Thyroid gland (tissue), 4 donors: ENCODE results near the gene ZAR1L. TPM values are rescaled to one million over a fixed set of nuclear protein-coding genes. Genes with fewer than 3 reads are reported as not detected.

ENCODE experiments used
- DNase-seq, 2 donors: peaks; one replicate each; pipeline ENCODE4 v3.0.0-alpha.2; 2019
- H3K27ac ChIP-seq, 3 donors: fragments of 200-600 bp; sonication (generic); 1 replicate in 2 of 3; 2 replicates in 1 of 3; pipeline ENCODE4 v1.5.1; 2016 to 2019; ENCODE audit warnings: mild to moderate bottlenecking in 1 of 3, moderate library complexity in 1 of 3
- H3K27me3 ChIP-seq: fragments of 200-600 bp; sonication (generic); one replicate; pipeline ENCODE4 v1.5.1; 2019
- H3K36me3 ChIP-seq, 2 donors: fragments of 200-600 bp; sonication (generic); one replicate each; pipeline ENCODE4 v1.5.1; 2016 to 2019
- H3K4me1 ChIP-seq, 2 donors: fragments of 200-600 bp; sonication (generic); one replicate each; pipeline ENCODE4 v1.5.1; 2017 to 2019
- H3K4me3 ChIP-seq, 3 donors: fragments of 200-600 bp; sonication (generic); replicated peaks in 1 of 3; 1 replicate in 2 of 3; 2 replicates in 1 of 3; pipeline ENCODE4 v1.5.1; 2016; ENCODE audit warnings: mild to moderate bottlenecking in 1 of 3
- H3K9me3 ChIP-seq: fragments of 200-600 bp; sonication (generic); one replicate; pipeline ENCODE4 v1.5.1; 2017
- POLR2A ChIP-seq, 2 donors: fragments of 450-650 bp; IDR thresholded peaks; one replicate each; pipeline ENCODE4 v1.6.1; 2017; ENCODE audit warnings: antibody characterized with exemption in 2 of 2, mild to moderate bottlenecking in 2 of 2, moderate library complexity in 1 of 2
- WGBS, 2 donors: methylation state at CpG; one replicate each; pipeline ENCODE4 v1.1.5; 2017; 5-methylcytosine and 5-hydroxymethylcytosine counted together
- intact Hi-C: fragments of 100-400 bp; cut with DNase I; formaldehyde crosslinking; loops from one replicate; pipeline ENCODE4 v1.15.1; 2023
- total RNA-seq, 4 donors: library from RNA; depleted of rRNA; stranded (reverse); fragments of >200 nt; gene quantifications; one replicate each; pipeline ENCODE4 v1.2.3, GENCODE V29; 2016
- TF ChIP-seq, protein P1 (sequence below), 6 experiments: fragments of 200-600 bp in 3 of 6; fragments of 450-650 bp in 3 of 6; sonication (generic) in 3 of 6; IDR thresholded peaks; one replicate each; pipeline ENCODE4 v1.5.1; 2016 to 2019; ENCODE audit warnings: antibody characterized with exemption in 6 of 6, mild to moderate bottlenecking in 2 of 6, inconsistent platforms in 1 of 6, moderate library complexity in 1 of 6

ZAR1L gene
- total RNA-seq, 4 donors from 2014 or later, result not detected

GRCh38 chr13:32265726-32266125, 49.4 kb downstream of the ZAR1L start:
- no peak overlapping the region for H3K27ac ChIP-seq
- DNase-seq, result no peak
- H3K36me3 ChIP-seq, result peaks cover 0 to 1% of the 10 kb centered on the region in 2 donors
- WGBS, 2 donors, result 44 to 45% methylated on average over 2 of the region's 2 CpGs
- no peak overlapping the region for H3K4me3 ChIP-seq
- TF ChIP-seq, protein P1, sequence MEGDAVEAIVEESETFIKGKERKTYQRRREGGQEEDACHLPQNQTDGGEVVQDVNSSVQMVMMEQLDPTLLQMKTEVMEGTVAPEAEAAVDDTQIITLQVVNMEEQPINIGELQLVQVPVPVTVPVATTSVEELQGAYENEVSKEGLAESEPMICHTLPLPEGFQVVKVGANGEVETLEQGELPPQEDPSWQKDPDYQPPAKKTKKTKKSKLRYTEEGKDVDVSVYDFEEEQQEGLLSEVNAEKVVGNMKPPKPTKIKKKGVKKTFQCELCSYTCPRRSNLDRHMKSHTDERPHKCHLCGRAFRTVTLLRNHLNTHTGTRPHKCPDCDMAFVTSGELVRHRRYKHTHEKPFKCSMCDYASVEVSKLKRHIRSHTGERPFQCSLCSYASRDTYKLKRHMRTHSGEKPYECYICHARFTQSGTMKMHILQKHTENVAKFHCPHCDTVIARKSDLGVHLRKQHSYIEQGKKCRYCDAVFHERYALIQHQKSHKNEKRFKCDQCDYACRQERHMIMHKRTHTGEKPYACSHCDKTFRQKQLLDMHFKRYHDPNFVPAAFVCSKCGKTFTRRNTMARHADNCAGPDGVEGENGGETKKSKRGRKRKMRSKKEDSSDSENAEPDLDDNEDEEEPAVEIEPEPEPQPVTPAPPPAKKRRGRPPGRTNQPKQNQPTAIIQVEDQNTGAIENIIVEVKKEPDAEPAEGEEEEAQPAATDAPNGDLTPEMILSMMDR (IDR thresholded peaks at IDR 0.05), result no peak
- no peak for TF ChIP-seq POLR2A (IDR thresholded peaks at IDR 0.05)
- peaks cover 5 to 8% of the 10 kb centered on the region in 2 donors for H3K4me1 ChIP-seq
- no peaks in the 10 kb centered on the region for H3K27me3 ChIP-seq
- intact Hi-C loops, result no loop called here
- no peaks in the 10 kb centered on the region for H3K9me3 ChIP-seq

- Histone ChIP-seq H3K27me3 (no peaks in the 10 kb centered on the region), H3K9me3 (no peaks in the 10 kb centered on the region), H3K27ac (peak overlapping the region in 2 of 3 donors; percentile 39 to 51), H3K4me3 (no peak overlapping the region), H3K36me3 (no peaks in the 10 kb centered on the region), H3K4me1 (peaks cover 7 to 8% of the 10 kb centered on the region in 2 donors)
- TF ChIP-seq, protein P1 (IDR thresholded peaks at IDR 0.05), result no peak
- no peak for TF ChIP-seq POLR2A (IDR thresholded peaks at IDR 0.05)
- intact Hi-C loops, result no loop called here
- DNase-seq, result peak; percentile 34 to 42
Observed at GRCh38 chr13:32264407-32264806, 50.8 kb downstream of the ZAR1L start.

GRCh38 chr13:32262619-32263018, 52.5 kb downstream of the ZAR1L start:
- Histone ChIP-seq H3K4me1 (peaks cover 7 to 8% of the 10 kb centered on the region in 2 donors), H3K36me3 (no peaks in the 10 kb centered on the region)
- intact Hi-C loops, result no loop called here

DNA sequence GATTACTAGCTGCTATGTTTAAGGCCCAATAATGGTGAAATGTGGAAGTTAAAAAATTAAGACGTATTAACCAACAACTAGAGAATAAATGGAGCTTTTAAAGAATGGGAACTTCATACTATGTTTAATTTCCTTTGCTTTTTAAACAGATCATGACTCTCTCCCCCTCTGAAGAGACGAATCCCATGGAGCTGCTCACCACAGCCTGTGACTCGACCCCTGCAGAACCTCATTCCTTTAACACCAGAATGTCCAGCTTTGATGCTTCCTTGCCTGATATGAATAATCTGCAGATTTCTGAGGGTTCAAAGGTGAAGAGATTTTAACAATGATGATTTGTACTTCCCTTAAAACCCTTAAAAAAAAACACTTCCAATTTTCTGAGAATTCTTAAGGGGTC, 53.0 kb downstream of the ZAR1L start:
- TF ChIP-seq, protein P1 (IDR thresholded peaks at IDR 0.05), result no peak
- no peak for TF ChIP-seq POLR2A (IDR thresholded peaks at IDR 0.05)
- no peak for DNase-seq
- no peaks in the 10 kb centered on the region for H3K36me3 ChIP-seq
- no peaks in the 10 kb centered on the region for H3K9me3 ChIP-seq
- H3K4me3 ChIP-seq, result no peak overlapping the region
- intact Hi-C loops, result no loop called here
- H3K27me3 ChIP-seq, result no peaks in the 10 kb centered on the region
- peak overlapping the region in 2 of 3 donors; percentile 19 to 43 for H3K27ac ChIP-seq
- peaks cover 7 to 8% of the 10 kb centered on the region in 2 donors for H3K4me1 ChIP-seq
- 74 to 83% methylated on average over 3 of the region's 3 CpGs for WGBS, 2 donors

More at GRCh38 chr13:32262619-32263018, 52.5 kb downstream of the ZAR1L start:
- 91 to 93% methylated on average over 1 of the region's 1 CpG for WGBS, 2 donors
- DNase-seq, result no peak
- peak overlapping the region in 1 of 3 donors; percentile 43 for H3K27ac ChIP-seq
- TF ChIP-seq POLR2A (IDR thresholded peaks at IDR 0.05), result no peak
- H3K9me3 ChIP-seq, result no peaks in the 10 kb centered on the region
- no peak overlapping the region for H3K4me3 ChIP-seq
- no peaks in the 10 kb centered on the region for H3K27me3 ChIP-seq

GRCh38 chr13:32261567-32261966, 53.6 kb downstream of the ZAR1L start:
- TF ChIP-seq POLR2A (IDR thresholded peaks at IDR 0.05), result no peak
- TF ChIP-seq, protein P1 (IDR thresholded peaks at IDR 0.05), result no peak
- Histone ChIP-seq H3K9me3 (no peaks in the 10 kb centered on the region), H3K4me1 (peaks cover 7 to 8% of the 10 kb centered on the region in 2 donors), H3K27ac (peak overlapping the region in 1 of 3 donors; percentile 43), H3K27me3 (no peaks in the 10 kb centered on the region), H3K4me3 (no peak overlapping the region), H3K36me3 (no peaks in the 10 kb centered on the region)
- 42 to 51% methylated on average over 9 of the region's 9 CpGs for WGBS, 2 donors
- intact Hi-C loops, result no loop called here
- peak; percentile 40 to 57 for DNase-seq
